ENCODE results near the gene OXSR1.

The OXSR1 gene

DNA sequence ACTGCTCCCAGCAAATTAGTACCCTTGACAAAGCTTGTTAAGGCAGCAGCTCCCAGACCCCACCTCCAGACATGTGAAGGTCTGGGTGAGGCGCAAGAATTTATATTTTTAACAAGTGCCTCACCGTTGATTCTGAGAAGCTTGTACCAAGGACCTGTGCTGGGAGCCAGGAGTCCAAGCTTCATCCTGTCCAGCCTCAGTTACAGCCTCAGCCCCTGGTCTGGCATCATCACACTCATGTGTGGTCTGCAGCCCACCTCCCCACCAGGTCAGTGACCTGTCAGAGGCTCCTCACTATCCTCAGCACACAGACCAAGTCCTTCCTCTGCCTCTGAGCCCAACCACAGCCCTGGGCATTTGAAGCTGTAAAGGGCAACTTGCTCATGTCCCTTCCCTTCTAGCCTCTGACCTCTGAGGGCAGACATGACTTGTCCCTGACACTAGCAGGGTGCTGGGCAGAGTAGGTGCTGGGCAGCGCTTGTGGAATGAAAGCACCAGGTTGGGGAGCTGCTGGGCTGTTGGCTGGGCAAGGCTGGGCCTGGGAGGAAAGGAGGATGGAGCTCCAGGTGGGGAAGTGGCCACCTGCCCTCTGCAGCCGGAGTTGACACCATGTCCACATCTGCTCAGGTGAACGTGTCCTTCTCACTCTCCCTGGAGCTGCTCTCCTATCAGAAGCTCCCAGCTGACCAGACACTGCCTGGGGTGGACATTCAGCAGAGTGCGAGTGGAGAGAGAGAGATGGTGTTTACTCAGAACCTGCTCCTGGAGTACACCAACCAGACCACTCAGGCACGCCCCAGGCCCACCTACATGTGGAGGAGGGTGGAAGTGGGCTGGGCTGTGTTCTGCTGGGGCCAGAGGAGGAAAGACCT lies 45.3 kb upstream of the OXSR1 start:
- Histone ChIP-seq H4K20me1 (peaks cover 29 to 100% (median 64%) of the 10 kb centered on the region in 11 experiments; a peak in 21 of 22 replicates), H3K36me3 (peaks cover 53 to 74% (median 63%) of the 10 kb centered on the region in 11 experiments), H3K4me3 (no peak overlapping the region), H3K4me1 (peaks cover 20 to 27% (median 21%) of the 10 kb centered on the region in 10 experiments), H3K4me2 (no peak overlapping the region), H3K27me3 (peaks cover 0 to 10% (median 0%) of the 10 kb centered on the region in 11 experiments; a peak in 1 of 22 replicates), H3K9me3 (replicated peaks in 1 of 11) (no peaks in the 10 kb centered on the region), H3K27ac (no peak overlapping the region), H3K9ac (no peak overlapping the region)
- TF ChIP-seq Cebpa-rat (IDR thresholded peaks at IDR 0.05) = no peak

DNA sequence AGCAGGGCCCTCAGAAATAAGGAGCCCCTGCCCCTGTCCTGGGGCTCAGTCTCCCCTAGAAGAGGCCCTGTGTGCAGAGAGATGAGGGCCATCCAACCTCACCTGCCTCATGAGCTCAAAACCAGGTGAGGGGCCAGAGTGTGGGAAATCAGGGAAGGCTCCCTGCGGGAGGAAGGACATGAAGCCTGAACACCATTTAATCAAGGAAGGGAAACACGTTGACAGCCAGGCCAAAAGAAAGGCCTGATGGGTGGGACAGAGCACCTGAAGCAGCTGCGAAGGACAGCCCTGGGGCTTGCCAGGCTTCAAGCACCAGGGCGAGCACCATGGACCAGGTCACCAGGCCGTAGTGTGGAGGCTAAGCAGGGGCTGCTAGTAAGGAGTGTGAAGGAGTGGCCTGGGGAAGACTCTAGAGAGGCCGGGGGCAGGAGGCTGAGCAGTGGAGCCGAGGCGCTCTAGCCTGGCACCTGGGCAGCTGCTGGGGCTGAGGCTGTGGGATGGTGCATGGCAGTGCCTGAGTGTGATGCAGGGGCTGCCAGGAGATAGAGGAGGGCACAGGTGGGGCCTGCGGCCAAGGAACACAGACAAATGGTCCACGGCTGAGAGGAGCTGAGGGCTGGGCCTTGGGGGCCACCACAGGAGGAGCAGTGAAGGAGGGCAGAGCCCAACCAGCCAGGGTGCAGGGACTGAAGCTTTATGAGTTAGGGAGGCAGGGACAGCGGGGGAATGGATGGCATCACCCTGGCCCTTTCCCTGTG lies 44.5 kb upstream of the OXSR1 start:
- no peak overlapping the region for H3K9ac ChIP-seq
- H4K20me1 ChIP-seq = peaks cover 28 to 100% (median 68%) of the 10 kb centered on the region in 11 experiments; a peak in 21 of 22 replicates
- TF ChIP-seq Cebpa-rat (IDR thresholded peaks at IDR 0.05) = no peak
- no peak overlapping the region for H3K4me2 ChIP-seq
- H3K36me3 ChIP-seq = peaks cover 61 to 82% (median 71%) of the 10 kb centered on the region in 11 experiments
- H3K27me3 ChIP-seq = peaks cover 0 to 3% (median 0%) of the 10 kb centered on the region in 11 experiments; a peak in 1 of 22 replicates
- H3K4me3 ChIP-seq = no peak overlapping the region
- no peaks in the 10 kb centered on the region for H3K9me3 ChIP-seq (replicated peaks in 1 of 11)
- peaks cover 11 to 19% (median 13%) of the 10 kb centered on the region in 10 experiments for H3K4me1 ChIP-seq
- no peak overlapping the region for H3K27ac ChIP-seq

DNA sequence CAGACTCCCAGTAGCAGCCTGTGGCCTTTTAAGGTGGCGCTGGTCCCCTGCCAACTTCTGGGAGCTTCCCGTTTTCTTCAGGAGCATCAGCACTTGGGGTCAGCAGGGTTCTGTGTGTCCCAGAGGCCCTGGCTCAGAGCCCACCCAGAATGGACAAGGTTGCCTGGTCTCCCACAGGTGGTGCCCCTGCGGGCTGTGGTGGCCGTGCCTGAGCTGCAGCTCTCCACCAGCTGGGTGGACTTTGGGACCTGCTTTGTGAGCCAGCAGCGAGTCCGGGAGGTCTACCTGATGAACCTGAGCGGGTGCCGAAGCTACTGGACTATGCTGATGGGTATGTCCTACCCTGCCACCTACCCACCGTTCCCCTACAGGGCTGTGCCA lies 43.9 kb upstream of the OXSR1 start:
- Histone ChIP-seq H3K27ac (no peak overlapping the region), H3K4me1 (peaks cover 6 to 13% (median 7%) of the 10 kb centered on the region in 10 experiments; a peak in 19 of 20 replicates), H4K20me1 (peaks cover 27 to 100% (median 70%) of the 10 kb centered on the region in 11 experiments; a peak in 20 of 22 replicates), H3K36me3 (peaks cover 67 to 88% (median 77%) of the 10 kb centered on the region in 11 experiments), H3K27me3 (no peaks in the 10 kb centered on the region), H3K4me3 (no peak overlapping the region), H3K9me3 (replicated peaks in 1 of 11) (no peaks in the 10 kb centered on the region), H3K9ac (no peak overlapping the region), H3K4me2 (no peak overlapping the region)
- TF ChIP-seq Cebpa-rat (IDR thresholded peaks at IDR 0.05) = no peak

DNA sequence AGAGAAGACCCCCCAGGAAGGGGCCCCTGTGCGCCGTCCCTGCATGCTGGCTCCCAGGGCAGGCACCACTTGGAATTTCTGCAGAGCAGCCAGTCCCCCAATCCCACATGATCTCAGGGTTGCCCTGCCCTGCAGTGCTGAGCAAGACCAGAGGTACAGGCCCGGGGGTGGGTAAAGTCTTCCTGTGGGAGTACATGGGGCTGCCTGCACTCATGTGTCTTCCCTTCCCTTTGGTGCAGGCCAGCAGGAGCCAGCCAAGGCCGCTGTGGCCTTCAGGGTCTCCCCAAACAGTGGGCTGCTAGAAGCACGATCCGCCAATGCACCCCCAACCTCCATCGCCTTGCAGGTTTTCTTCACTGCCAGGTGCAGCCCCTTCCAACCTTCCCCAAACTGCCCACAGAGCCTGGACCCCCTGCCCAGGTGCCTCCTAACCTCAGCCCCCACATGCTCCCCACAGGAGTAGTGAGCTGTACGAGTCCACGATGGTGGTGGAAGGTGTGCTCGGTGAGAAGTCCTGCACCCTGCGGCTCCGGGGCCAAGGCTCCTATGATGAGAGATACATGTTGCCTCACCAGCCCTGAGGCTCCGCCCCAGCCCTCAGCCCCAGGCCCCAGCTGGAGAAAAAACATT lies 43.4 kb upstream of the OXSR1 start:
- Histone ChIP-seq H4K20me1 (peaks cover 25 to 100% (median 70%) of the 10 kb centered on the region in 11 experiments; a peak in 20 of 22 replicates), H3K27me3 (no peaks in the 10 kb centered on the region), H3K27ac (no peak overlapping the region), H3K9me3 (replicated peaks in 1 of 11) (no peaks in the 10 kb centered on the region), H3K36me3 (peaks cover 72 to 93% (median 82%) of the 10 kb centered on the region in 11 experiments), H3K4me2 (no peak overlapping the region), H3K4me3 (no peak overlapping the region), H3K4me1 (peaks cover under 1 to 8% (median 3%) of the 10 kb centered on the region in 10 experiments; a peak in 14 of 20 replicates), H3K9ac (no peak overlapping the region)
- no peak for TF ChIP-seq Cebpa-rat (IDR thresholded peaks at IDR 0.05)

DNA sequence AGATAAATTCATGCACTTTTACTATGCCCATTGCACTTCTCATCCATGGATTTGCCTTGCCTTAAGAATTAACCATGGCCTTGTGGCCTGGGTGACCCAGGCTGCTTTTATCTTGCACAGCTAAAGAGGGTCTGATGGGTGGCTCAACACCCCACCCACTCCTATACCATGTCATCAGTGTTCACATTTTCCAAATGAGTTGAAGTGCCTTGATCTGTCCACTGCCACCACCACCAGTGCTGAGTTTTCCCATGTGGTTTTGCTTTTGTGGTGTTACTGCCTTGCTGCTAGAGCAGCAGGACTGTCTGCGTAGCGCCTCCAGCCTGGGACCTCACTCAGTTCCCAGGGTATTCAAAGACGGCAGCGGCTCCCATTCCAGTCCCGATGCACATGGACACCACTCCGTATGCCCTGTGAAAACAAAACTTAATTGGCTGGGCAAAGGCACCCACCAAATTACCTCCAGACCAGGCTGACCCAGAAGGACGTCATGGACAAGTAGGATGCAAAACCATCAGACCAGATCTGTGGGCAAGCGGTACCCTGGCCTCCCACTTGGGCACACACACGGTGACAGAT lies 42.5 kb upstream of the OXSR1 start:
- Histone ChIP-seq H3K4me2 (no peak overlapping the region), H3K9me3 (replicated peaks in 1 of 11) (no peaks in the 10 kb centered on the region), H4K20me1 (peaks cover 22 to 100% (median 70%) of the 10 kb centered on the region in 11 experiments; a peak in 19 of 22 replicates), H3K9ac (no peak overlapping the region), H3K4me1 (peaks cover 0 to 14% (median 0%) of the 10 kb centered on the region in 10 experiments; a peak in 8 of 20 replicates), H3K4me3 (no peak overlapping the region), H3K36me3 (peaks cover 80 to 96% (median 90%) of the 10 kb centered on the region in 11 experiments), H3K27ac (no peak overlapping the region), H3K27me3 (no peaks in the 10 kb centered on the region)
- no peak for TF ChIP-seq Cebpa-rat (IDR thresholded peaks at IDR 0.05)

DNA sequence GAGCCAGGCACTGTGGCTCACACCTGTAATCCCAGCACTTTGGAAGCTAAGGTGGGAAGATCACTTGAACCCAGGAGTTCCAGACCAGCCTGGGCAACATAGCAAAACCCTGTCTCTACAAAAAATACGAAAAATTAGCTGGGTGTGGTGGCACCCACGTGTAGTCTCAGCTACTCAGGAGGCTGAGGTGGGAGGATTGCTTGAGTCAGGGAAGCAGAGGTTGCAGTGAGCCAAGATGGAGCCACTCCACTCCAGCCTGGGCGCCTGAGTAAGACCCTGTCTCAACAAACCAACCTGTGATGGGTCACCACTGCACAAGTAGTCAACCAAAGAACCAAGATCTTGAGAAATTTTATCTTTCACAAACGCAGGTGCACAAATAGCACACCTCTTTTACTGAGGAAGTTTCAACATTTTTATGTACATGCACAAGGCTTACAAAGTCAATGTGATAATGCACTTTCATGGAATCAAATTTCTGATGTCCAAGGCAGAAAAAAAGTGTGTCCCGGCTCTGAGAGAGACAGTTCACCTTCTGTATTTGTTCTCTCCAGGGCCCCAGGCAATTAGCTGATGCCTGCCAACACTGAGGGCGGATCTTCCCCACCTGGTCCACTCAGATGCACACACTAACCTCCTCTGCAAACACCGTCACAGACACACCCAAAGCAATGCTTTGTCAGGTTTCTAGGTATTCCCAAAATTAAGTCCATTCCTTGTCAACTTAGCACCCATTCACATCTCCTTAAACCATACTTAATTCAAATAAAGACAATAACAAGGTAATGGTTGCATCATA lies 40.8 kb upstream of the OXSR1 start:
- H3K9me3 ChIP-seq (replicated peaks in 1 of 11) = no peaks in the 10 kb centered on the region
- no peaks in the 10 kb centered on the region for H3K27me3 ChIP-seq
- peaks cover 98 to 100% (median 99%) of the 10 kb centered on the region in 11 experiments for H3K36me3 ChIP-seq
- H4K20me1 ChIP-seq = peaks cover 26 to 100% (median 75%) of the 10 kb centered on the region in 11 experiments; a peak in 19 of 22 replicates
- no peak overlapping the region for H3K4me2 ChIP-seq
- H3K4me1 ChIP-seq = peaks cover 0 to 31% (median 1%) of the 10 kb centered on the region in 10 experiments; a peak in 10 of 20 replicates
- H3K27ac ChIP-seq = no peak overlapping the region
- no peak overlapping the region for H3K9ac ChIP-seq
- no peak overlapping the region for H3K4me3 ChIP-seq
- no peak for TF ChIP-seq Cebpa-rat (IDR thresholded peaks at IDR 0.05)

DNA sequence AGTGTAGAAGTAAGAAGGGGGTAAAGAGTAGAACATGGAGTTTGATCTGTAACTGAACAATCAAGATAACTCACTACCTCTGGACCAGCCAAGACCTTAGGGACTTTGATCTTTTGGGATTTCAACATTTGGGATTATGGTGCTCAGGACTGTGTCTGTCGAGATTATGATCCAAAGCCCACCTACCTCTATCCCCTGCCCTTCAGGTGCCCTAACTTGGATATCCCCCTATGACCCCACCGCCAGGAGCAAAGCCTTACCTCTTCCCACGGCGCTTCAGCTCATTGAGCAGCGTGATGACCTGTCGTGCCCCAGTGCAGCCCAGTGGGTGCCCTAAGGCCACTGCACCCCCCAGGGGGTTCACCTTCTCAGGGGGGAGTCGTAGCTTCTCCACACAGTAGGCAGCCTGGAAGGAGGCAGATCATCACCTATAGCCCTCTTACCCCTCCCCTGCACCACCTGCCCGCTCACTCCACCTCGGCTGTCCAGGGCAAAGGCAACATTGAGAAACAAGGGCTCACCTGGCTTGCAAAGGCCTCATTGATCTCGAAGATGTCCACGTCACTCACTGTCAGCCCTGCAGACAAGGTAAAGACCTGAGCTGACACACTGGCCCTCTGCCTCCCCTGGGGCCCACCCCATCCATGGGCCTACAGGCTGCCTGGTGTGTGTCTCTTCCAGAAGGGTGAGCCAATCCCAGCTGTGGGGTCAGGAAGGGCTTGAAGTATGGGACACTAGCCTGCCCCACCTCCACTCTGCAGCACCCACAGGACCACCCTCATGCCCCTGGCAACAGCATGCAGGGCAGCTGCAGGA lies 39.8 kb upstream of the OXSR1 start:
- peaks cover 99 to 100% (median 100%) of the 10 kb centered on the region in 11 experiments for H3K36me3 ChIP-seq

More for the DNA sequence above, 39.8 kb upstream of the OXSR1 start:
- no peak overlapping the region for H3K4me3 ChIP-seq
- no peaks in the 10 kb centered on the region for H3K27me3 ChIP-seq
- no peak overlapping the region for H3K27ac ChIP-seq
- H3K4me2 ChIP-seq = no peak overlapping the region
- H3K9me3 ChIP-seq (replicated peaks in 1 of 11) = no peaks in the 10 kb centered on the region
- H4K20me1 ChIP-seq = peaks cover 34 to 100% (median 80%) of the 10 kb centered on the region in 11 experiments; a peak in 19 of 22 replicates
- no peak for TF ChIP-seq Cebpa-rat (IDR thresholded peaks at IDR 0.05)
- H3K9ac ChIP-seq = no peak overlapping the region
- H3K4me1 ChIP-seq = peaks cover 6 to 40% (median 11%) of the 10 kb centered on the region in 10 experiments
